ENCODE data around the gene SLC26A11.

DNA sequence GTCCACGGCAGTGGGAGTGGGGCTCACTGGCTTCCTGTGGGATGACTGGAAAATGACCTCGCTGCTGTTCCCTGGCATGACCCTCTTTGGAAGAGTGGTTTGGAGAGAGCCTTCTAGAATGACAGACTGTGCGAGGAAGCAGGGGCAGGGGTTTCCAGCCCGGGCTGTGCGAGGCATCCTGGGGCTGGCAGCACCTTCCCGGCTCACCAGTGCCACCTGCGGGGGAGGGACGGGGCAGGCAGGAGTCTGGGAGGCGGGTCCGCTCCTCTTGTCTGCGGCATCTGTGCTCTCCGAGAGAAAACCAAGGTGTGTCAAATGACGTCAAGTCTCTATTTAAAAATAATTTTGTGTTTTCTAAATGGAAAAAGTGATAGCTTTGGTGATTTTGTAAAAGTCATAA is 32.6 kb downstream of the SLC26A11 start:
- TF ChIP-seq POLR2A (IDR thresholded peaks at IDR 0.05; ENCODE audit: extremely low read depth, insufficient read length): no peak
- TF ChIP-seq, protein P1, sequence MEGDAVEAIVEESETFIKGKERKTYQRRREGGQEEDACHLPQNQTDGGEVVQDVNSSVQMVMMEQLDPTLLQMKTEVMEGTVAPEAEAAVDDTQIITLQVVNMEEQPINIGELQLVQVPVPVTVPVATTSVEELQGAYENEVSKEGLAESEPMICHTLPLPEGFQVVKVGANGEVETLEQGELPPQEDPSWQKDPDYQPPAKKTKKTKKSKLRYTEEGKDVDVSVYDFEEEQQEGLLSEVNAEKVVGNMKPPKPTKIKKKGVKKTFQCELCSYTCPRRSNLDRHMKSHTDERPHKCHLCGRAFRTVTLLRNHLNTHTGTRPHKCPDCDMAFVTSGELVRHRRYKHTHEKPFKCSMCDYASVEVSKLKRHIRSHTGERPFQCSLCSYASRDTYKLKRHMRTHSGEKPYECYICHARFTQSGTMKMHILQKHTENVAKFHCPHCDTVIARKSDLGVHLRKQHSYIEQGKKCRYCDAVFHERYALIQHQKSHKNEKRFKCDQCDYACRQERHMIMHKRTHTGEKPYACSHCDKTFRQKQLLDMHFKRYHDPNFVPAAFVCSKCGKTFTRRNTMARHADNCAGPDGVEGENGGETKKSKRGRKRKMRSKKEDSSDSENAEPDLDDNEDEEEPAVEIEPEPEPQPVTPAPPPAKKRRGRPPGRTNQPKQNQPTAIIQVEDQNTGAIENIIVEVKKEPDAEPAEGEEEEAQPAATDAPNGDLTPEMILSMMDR (IDR thresholded peaks at IDR 0.05; ENCODE audit: low read depth, low read length): no peak
